ENCODE data around the gene HYI. TPM values are rescaled to one million over a fixed set of nuclear protein-coding genes. Genes with fewer than 3 reads are reported as not detected.
A peak's percentile ranks its signal among the peaks of the same experiment; 100 is the strongest.

The HYI gene
- total RNA-seq, 1 donor from 2014 or later = 36.0 TPM

GRCh38 chr1:43440358-43440757, 13.4 kb downstream of the HYI start:
- DNase-seq (ENCODE audit: extremely low spot score, unreplicated experiment) = no peak
- H3K27ac Mint-ChIP-seq = no peak overlapping the region
- no peak overlapping the region for H3K4me3 Mint-ChIP-seq
- no peak for TF ChIP-seq CTCF (conservative IDR thresholded peaks at IDR 0.05)
- H3K4me1 Mint-ChIP-seq (ENCODE audit: unreplicated experiment) = peaks cover 23% of the 10 kb centered on the region
- H3K36me3 Mint-ChIP-seq = peaks cover 15% of the 10 kb centered on the region
- H3K27me3 Mint-ChIP-seq = no peaks in the 10 kb centered on the region
- H3K9me3 Mint-ChIP-seq = no peaks in the 10 kb centered on the region

- no peak for DNase-seq (ENCODE audit: extremely low spot score, unreplicated experiment)
- TF ChIP-seq CTCF (conservative IDR thresholded peaks at IDR 0.05) = no peak
- Mint-ChIP-seq H3K4me1 (ENCODE audit: unreplicated experiment) (peaks cover 22% of the 10 kb centered on the region), H3K27me3 (no peaks in the 10 kb centered on the region), H3K27ac (no peak overlapping the region), H3K9me3 (no peaks in the 10 kb centered on the region), H3K4me3 (no peak overlapping the region), H3K36me3 (peaks cover 20% of the 10 kb centered on the region)
These were observed 13.9 kb downstream of the HYI start for GRCh38 chr1:43439781-43440180.

GRCh38 chr1:43438953-43439581, 14.7 kb downstream of the HYI start:
- DNase-seq (ENCODE audit: extremely low spot score, unreplicated experiment) = no peak
- Mint-ChIP-seq H3K9me3 (no peaks in the 10 kb centered on the region), H3K36me3 (peaks cover 20% of the 10 kb centered on the region), H3K27me3 (no peaks in the 10 kb centered on the region), H3K27ac (no peak overlapping the region), H3K4me3 (no peak overlapping the region), H3K4me1 (ENCODE audit: unreplicated experiment) (peaks cover 18% of the 10 kb centered on the region)
- TF ChIP-seq CTCF (conservative IDR thresholded peaks at IDR 0.05) = no peak

- Mint-ChIP-seq H3K27ac (no peak overlapping the region), H3K9me3 (no peaks in the 10 kb centered on the region), H3K27me3 (no peaks in the 10 kb centered on the region), H3K4me1 (ENCODE audit: unreplicated experiment) (peaks cover 18% of the 10 kb centered on the region), H3K36me3 (peaks cover 21% of the 10 kb centered on the region), H3K4me3 (no peak overlapping the region)
- no peak for DNase-seq (ENCODE audit: extremely low spot score, unreplicated experiment)
- no peak for TF ChIP-seq CTCF (conservative IDR thresholded peaks at IDR 0.05)
These were observed 15.2 kb downstream of the HYI start for GRCh38 chr1:43438576-43438952.

GRCh38 chr1:43438006-43438405, 15.7 kb downstream of the HYI start:
- Mint-ChIP-seq H3K4me3 (no peak overlapping the region), H3K9me3 (no peaks in the 10 kb centered on the region), H3K27ac (peak overlapping the region; percentile 92), H3K27me3 (no peaks in the 10 kb centered on the region), H3K4me1 (ENCODE audit: unreplicated experiment) (peaks cover 18% of the 10 kb centered on the region), H3K36me3 (peaks cover 21% of the 10 kb centered on the region)
- DNase-seq (ENCODE audit: extremely low spot score, unreplicated experiment) = no peak
- TF ChIP-seq CTCF (conservative IDR thresholded peaks at IDR 0.05) = no peak
